T-helper 2 cell treated with Interferon-gamma antibody and Interleukin-4, amounts not matched to agents 5 μg/mL and 100 μg/mL, for 36 hours (primary cell): ENCODE measurements around the gene RCAN2.

Experiments used
- DNase-seq: peaks from one replicate; pipeline ENCODE4 v3.0.0; 2021; ENCODE audit warnings: low spot score
- H3K27ac Mint-ChIP-seq: one replicate; pipeline ENCODE4 v1.8.0; 2021; ENCODE audit warnings: mild to moderate bottlenecking, mixed read lengths
- H3K27me3 Mint-ChIP-seq: one replicate; pipeline ENCODE4 v1.8.0; 2021; ENCODE audit warnings: low read depth, mixed read lengths
- H3K36me3 Mint-ChIP-seq: one replicate; pipeline ENCODE4 v1.8.0; 2021; ENCODE audit warnings: low read depth, mixed read lengths
- H3K4me1 Mint-ChIP-seq: one replicate; pipeline ENCODE4 v1.8.0; 2021; ENCODE audit warnings: low read depth, mixed read lengths
- H3K4me3 Mint-ChIP-seq: one replicate; pipeline ENCODE4 v1.8.0; 2022; ENCODE audit warnings: mild to moderate bottlenecking, moderate library complexity, mixed read lengths
- H3K9me3 Mint-ChIP-seq: one replicate; pipeline ENCODE4 v1.8.0; 2021; ENCODE audit warnings: mixed read lengths

RCAN2 gene

GRCh38 chr6:46210294-46210693 is 281.0 kb downstream of the RCAN2 start:
- H3K36me3 Mint-ChIP-seq, result no peaks in the 10 kb centered on the region
- peaks cover 8% of the 10 kb centered on the region for H3K27me3 Mint-ChIP-seq
- no peak overlapping the region for H3K4me3 Mint-ChIP-seq
- no peaks in the 10 kb centered on the region for H3K4me1 Mint-ChIP-seq
- no peak for DNase-seq
- no peak overlapping the region for H3K27ac Mint-ChIP-seq
- no peaks in the 10 kb centered on the region for H3K9me3 Mint-ChIP-seq

GRCh38 chr6:46208303-46208702 is 282.9 kb downstream of the RCAN2 start:
- no peak overlapping the region for H3K27ac Mint-ChIP-seq
- DNase-seq, result no peak

GRCh38 chr6:46207174-46207573 is 284.1 kb downstream of the RCAN2 start:
- no peak overlapping the region for H3K27ac Mint-ChIP-seq
- peaks cover 8% of the 10 kb centered on the region for H3K27me3 Mint-ChIP-seq
- no peaks in the 10 kb centered on the region for H3K36me3 Mint-ChIP-seq
- no peak for DNase-seq
- no peaks in the 10 kb centered on the region for H3K9me3 Mint-ChIP-seq
- no peaks in the 10 kb centered on the region for H3K4me1 Mint-ChIP-seq
- H3K4me3 Mint-ChIP-seq, result no peak overlapping the region

More at GRCh38 chr6:46208303-46208702, 282.9 kb downstream of the RCAN2 start:
- Mint-ChIP-seq H3K4me1 (no peaks in the 10 kb centered on the region), H3K9me3 (no peaks in the 10 kb centered on the region), H3K27me3 (peaks cover 8% of the 10 kb centered on the region), H3K36me3 (no peaks in the 10 kb centered on the region), H3K4me3 (no peak overlapping the region)

GRCh38 chr6:46204880-46205650 is 286.2 kb downstream of the RCAN2 start:
- no peaks in the 10 kb centered on the region for H3K4me1 Mint-ChIP-seq
- no peak overlapping the region for H3K27ac Mint-ChIP-seq
- DNase-seq, result no peak
- H3K36me3 Mint-ChIP-seq, result no peaks in the 10 kb centered on the region
- peaks cover 18% of the 10 kb centered on the region for H3K27me3 Mint-ChIP-seq
- H3K4me3 Mint-ChIP-seq, result no peak overlapping the region
- H3K9me3 Mint-ChIP-seq, result no peaks in the 10 kb centered on the region

GRCh38 chr6:46203391-46204177 is 287.7 kb downstream of the RCAN2 start:
- DNase-seq, result no peak
- H3K36me3 Mint-ChIP-seq, result no peaks in the 10 kb centered on the region
- H3K9me3 Mint-ChIP-seq, result no peaks in the 10 kb centered on the region
- H3K4me3 Mint-ChIP-seq, result no peak overlapping the region
- H3K27me3 Mint-ChIP-seq, result peaks cover 21% of the 10 kb centered on the region
- H3K4me1 Mint-ChIP-seq, result no peaks in the 10 kb centered on the region
- no peak overlapping the region for H3K27ac Mint-ChIP-seq

- H3K36me3 Mint-ChIP-seq, result no peaks in the 10 kb centered on the region
- H3K4me1 Mint-ChIP-seq, result no peaks in the 10 kb centered on the region
- H3K27ac Mint-ChIP-seq, result no peak overlapping the region
- peaks cover 17% of the 10 kb centered on the region for H3K27me3 Mint-ChIP-seq
- DNase-seq, result no peak
- H3K4me3 Mint-ChIP-seq, result no peak overlapping the region
- no peaks in the 10 kb centered on the region for H3K9me3 Mint-ChIP-seq
These were observed 289.5 kb downstream of the RCAN2 start for GRCh38 chr6:46201702-46202101.

GRCh38 chr6:46199387-46199786 is 291.9 kb downstream of the RCAN2 start:
- DNase-seq, result no peak
- H3K36me3 Mint-ChIP-seq, result no peaks in the 10 kb centered on the region
- H3K4me1 Mint-ChIP-seq, result no peaks in the 10 kb centered on the region
- H3K27me3 Mint-ChIP-seq, result peaks cover 28% of the 10 kb centered on the region
- no peaks in the 10 kb centered on the region for H3K9me3 Mint-ChIP-seq
- H3K4me3 Mint-ChIP-seq, result no peak overlapping the region
- no peak overlapping the region for H3K27ac Mint-ChIP-seq

- H3K27me3 Mint-ChIP-seq, result peaks cover 54% of the 10 kb centered on the region
- no peak for DNase-seq
- no peak overlapping the region for H3K27ac Mint-ChIP-seq
- no peak overlapping the region for H3K4me3 Mint-ChIP-seq
- no peaks in the 10 kb centered on the region for H3K4me1 Mint-ChIP-seq
- H3K9me3 Mint-ChIP-seq, result no peaks in the 10 kb centered on the region
- H3K36me3 Mint-ChIP-seq, result no peaks in the 10 kb centered on the region
These were observed 299.3 kb downstream of the RCAN2 start for GRCh38 chr6:46191961-46192360.

- H3K27ac Mint-ChIP-seq, result no peak overlapping the region
- no peak overlapping the region for H3K4me3 Mint-ChIP-seq
- H3K4me1 Mint-ChIP-seq, result no peaks in the 10 kb centered on the region
- no peaks in the 10 kb centered on the region for H3K36me3 Mint-ChIP-seq
- H3K9me3 Mint-ChIP-seq, result no peaks in the 10 kb centered on the region
- peaks cover 55% of the 10 kb centered on the region for H3K27me3 Mint-ChIP-seq
- no peak for DNase-seq
These were observed 300.4 kb downstream of the RCAN2 start for GRCh38 chr6:46190889-46191288.

- peaks cover 63% of the 10 kb centered on the region for H3K27me3 Mint-ChIP-seq
- no peak for DNase-seq
- no peak overlapping the region for H3K4me3 Mint-ChIP-seq
- no peaks in the 10 kb centered on the region for H3K36me3 Mint-ChIP-seq
- no peaks in the 10 kb centered on the region for H3K4me1 Mint-ChIP-seq
- no peaks in the 10 kb centered on the region for H3K9me3 Mint-ChIP-seq
- H3K27ac Mint-ChIP-seq, result no peak overlapping the region
These were observed 301.5 kb downstream of the RCAN2 start for GRCh38 chr6:46189726-46190125.

GRCh38 chr6:46186583-46186982 is 304.7 kb downstream of the RCAN2 start:
- no peaks in the 10 kb centered on the region for H3K9me3 Mint-ChIP-seq
- no peak for DNase-seq
- H3K4me1 Mint-ChIP-seq, result no peaks in the 10 kb centered on the region
- no peaks in the 10 kb centered on the region for H3K36me3 Mint-ChIP-seq
- H3K4me3 Mint-ChIP-seq, result no peak overlapping the region
- H3K27me3 Mint-ChIP-seq, result peaks cover 66% of the 10 kb centered on the region
- H3K27ac Mint-ChIP-seq, result no peak overlapping the region

- Mint-ChIP-seq H3K27ac (no peak overlapping the region), H3K27me3 (peaks cover 76% of the 10 kb centered on the region), H3K36me3 (no peaks in the 10 kb centered on the region), H3K4me3 (no peak overlapping the region), H3K9me3 (no peaks in the 10 kb centered on the region), H3K4me1 (no peaks in the 10 kb centered on the region)
- no peak for DNase-seq
These were observed 307.1 kb downstream of the RCAN2 start for GRCh38 chr6:46184114-46184513.

- H3K27me3 Mint-ChIP-seq, result peaks cover 81% of the 10 kb centered on the region
- no peaks in the 10 kb centered on the region for H3K36me3 Mint-ChIP-seq
- no peak overlapping the region for H3K4me3 Mint-ChIP-seq
- no peak overlapping the region for H3K27ac Mint-ChIP-seq
- no peak for DNase-seq
- H3K9me3 Mint-ChIP-seq, result no peaks in the 10 kb centered on the region
- peaks cover 19% of the 10 kb centered on the region for H3K4me1 Mint-ChIP-seq
These were observed 315.3 kb downstream of the RCAN2 start for GRCh38 chr6:46175976-46176375.

GRCh38 chr6:46175446-46175845 is 315.8 kb downstream of the RCAN2 start:
- Mint-ChIP-seq H3K27me3 (peaks cover 83% of the 10 kb centered on the region), H3K4me3 (peak overlapping the region; percentile 34), H3K4me1 (peaks cover 20% of the 10 kb centered on the region), H3K9me3 (no peaks in the 10 kb centered on the region), H3K36me3 (no peaks in the 10 kb centered on the region), H3K27ac (peak overlapping the region; percentile 26)
- peak; percentile 38 for DNase-seq
